ENCODE results near the gene CARTPT. TPM values are rescaled to one million over a fixed set of nuclear protein-coding genes. Genes with fewer than 3 reads are reported as not detected.

CARTPT gene
- not detected in 2 replicates for total RNA-seq (2021; fragmentation: NEBNext Ultra II Directional; extraction: Animal tissue kit (Norgen Biotek cat#: 25700))
- polyA plus RNA-seq (2011; rRNA removed) = not detected in 2 replicates
- not detected for polyA plus RNA-seq (2011; cell fraction: cytosol; rRNA removed)
- not detected for polyA plus RNA-seq (2011; cell fraction: nucleus; rRNA removed)
- not detected in 4 replicates for polyA plus RNA-seq (2012, experiment 1 of 2)
- not detected for polyA plus RNA-seq (2012, experiment 2 of 2)
- not detected for polyA plus RNA-seq (2013, experiment 1 of 2)
- polyA plus RNA-seq (2013, experiment 2 of 2) = not detected
- polyA minus RNA-seq (2011; rRNA and poly(A)+ RNA removed) = not detected in 2 replicates
- polyA minus RNA-seq (2011; cell fraction: cytosol; rRNA and poly(A)+ RNA removed) = not detected
- polyA minus RNA-seq (2011; cell fraction: nucleus; rRNA and poly(A)+ RNA removed) = not detected
- long read RNA-seq, experiment 1 = 0 reads
- long read RNA-seq, experiment 2 = 0 reads

DNA sequence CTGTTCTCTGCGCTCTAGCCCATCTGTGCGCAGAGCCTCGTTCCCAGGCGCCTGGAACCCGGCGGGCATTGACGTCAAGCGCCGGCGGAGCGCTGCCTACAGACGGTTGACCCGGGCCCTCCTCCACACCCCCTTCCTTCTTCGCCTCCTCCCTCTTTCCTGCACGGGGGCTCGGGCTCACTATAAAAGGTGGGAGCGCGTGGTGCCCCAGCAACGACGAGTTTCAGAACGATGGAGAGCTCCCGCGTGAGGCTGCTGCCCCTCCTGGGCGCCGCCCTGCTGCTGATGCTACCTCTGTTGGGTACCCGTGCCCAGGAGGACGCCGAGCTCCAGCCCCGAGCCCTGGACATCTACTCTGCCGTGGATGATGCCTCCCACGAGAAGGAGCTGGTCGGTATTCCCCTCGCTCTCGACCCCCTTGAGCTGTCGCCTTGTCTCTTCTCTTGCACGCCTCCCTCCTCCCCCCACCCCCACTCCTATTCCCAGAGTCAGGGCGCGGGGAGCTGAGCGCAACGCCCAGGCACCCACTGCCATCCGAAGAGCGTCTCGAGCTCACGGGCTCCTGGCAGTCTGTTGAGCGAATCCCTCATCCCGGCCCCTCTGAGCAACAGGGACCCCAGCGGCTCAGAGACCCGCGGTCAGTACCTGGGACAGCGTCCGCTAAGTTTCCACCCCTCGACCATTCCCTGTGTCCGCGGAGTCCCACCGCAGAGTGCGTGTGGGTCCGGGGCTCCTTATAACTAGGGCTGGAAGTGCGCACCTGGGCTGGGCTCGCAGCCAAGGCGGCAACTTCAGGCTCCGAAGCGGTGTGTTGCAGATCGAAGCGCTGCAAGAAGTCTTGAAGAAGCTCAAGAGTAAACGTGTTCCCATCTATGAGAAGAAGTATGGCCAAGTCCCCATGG lies at the start of gene CARTPT:
TSS of gene CARTPT (plus strand) at position 213 of the 902 bp plus-strand sequence. CDS start at position 232, 19 bp downstream.
- peaks cover 2 to 8% (median 6%) of the 10 kb centered on the region in 4 experiments; a peak in 5 of 7 replicates for H3K4me1 ChIP-seq (replicated peaks in 1 of 4; ENCODE audit: control insufficient read depth in 3 of 4, insufficient read depth in 4 of 4, low read length in 3 of 4)
- peak within 1 kb of the TSS in 3 of 4 experiments; percentile 32 to 51 (median 45); a peak in 5 of 8 replicates for H3K4me3 ChIP-seq (ENCODE audit: extremely low read depth in 1 of 4, insufficient read depth in 2 of 4, low read depth in 3 of 4, low read length in 4 of 4)
- no peak within 1 kb of the TSS for H3K56ac ChIP-seq (replicated peaks; ENCODE audit: insufficient read length, low read depth, low read length)
- no peak within 1 kb of the TSS for H2AK5ac ChIP-seq (ENCODE audit: low read depth, low read length)
- no peak within 1 kb of the TSS for H2BK20ac ChIP-seq (ENCODE audit: low read length)
- no peaks in the 10 kb centered on the region for H3K9me3 ChIP-seq (ENCODE audit: insufficient read depth in 2 of 2, low read depth in 1 of 2, low read length in 1 of 2)
- no peak within 1 kb of the TSS for H4K8ac ChIP-seq (ENCODE audit: extremely low read depth, insufficient read depth, low read length)
- H3K9ac ChIP-seq (replicated peaks in 1 of 4; ENCODE audit: extremely low read depth in 1 of 4, low read depth in 3 of 4, low read length in 3 of 4) = no peak within 1 kb of the TSS
- CTCF ChIA-PET (ENCODE audit: partially characterized antibody) = interaction anchor here (0.5 to 2.5 kb wide), 7 partner anchors 18 to 1655 kb away, joined by 3 to 19 read pairs (median 3); no protein-coding TSS in a partner anchor
- H3K23ac ChIP-seq (ENCODE audit: insufficient read length) = no peak within 1 kb of the TSS
- H2AFZ ChIP-seq (ENCODE audit: low read length) = no peak within 1 kb of the TSS
- no peaks in the 10 kb centered on the region for H3K36me3 ChIP-seq (ENCODE audit: control insufficient read depth in 2 of 4, insufficient read depth in 4 of 4, low read length in 3 of 4)
- peak within 1 kb of the TSS; percentile 53 to 85 for H3K4me2 ChIP-seq (ENCODE audit: insufficient read depth in 1 of 2, low read depth in 2 of 2, low read length in 2 of 2)
- no peak within 1 kb of the TSS for H2BK15ac ChIP-seq (ENCODE audit: low read length)
- no peak for FAIRE-seq
- H3K79me1 ChIP-seq (ENCODE audit: low read depth, low read length) = no peaks in the 10 kb centered on the region
- no peak within 1 kb of the TSS for H3K18ac ChIP-seq (ENCODE audit: extremely low read depth, low read length)
- H3K79me2 ChIP-seq (ENCODE audit: control insufficient read depth in 1 of 2, insufficient read depth in 2 of 2, low read length in 2 of 2) = no peaks in the 10 kb centered on the region
- H3K27ac ChIP-seq (ENCODE audit: low read depth, low read length) = no peak within 1 kb of the TSS
- H4K20me1 ChIP-seq (replicated peaks in 1 of 2; ENCODE audit: control insufficient read depth in 1 of 2, insufficient read depth in 2 of 2, low read length in 2 of 2) = peaks cover 0 to 2% of the 10 kb centered on the region in 2 experiments
- no peak within 1 kb of the TSS for H2BK5ac ChIP-seq (ENCODE audit: low read depth, low read length)
- H4K91ac ChIP-seq (replicated peaks; ENCODE audit: insufficient read length, low read length) = no peak within 1 kb of the TSS
- no peak within 1 kb of the TSS for H3K14ac ChIP-seq (ENCODE audit: insufficient read length)
- POLR2A ChIA-PET (ENCODE audit: partially characterized antibody) = interaction anchor here (0.7 to 1.0 kb wide), 2 partner anchors 21 to 25 kb away, joined by 3 read pairs; no protein-coding TSS in a partner anchor
- H3K4ac ChIP-seq (replicated peaks; ENCODE audit: insufficient read length, low read depth, low read length) = no peak within 1 kb of the TSS
- peak in 1 of 2 experiments; percentile 82 for DNase-seq (ENCODE audit: low read depth in 1 of 2, low spot score in 2 of 2)
- no peak within 1 kb of the TSS for H2BK120ac ChIP-seq (replicated peaks; ENCODE audit: low read depth, low read length)
- H3K27me3 ChIP-seq (replicated peaks in 1 of 4; ENCODE audit: control insufficient read depth in 3 of 4, extremely low read depth in 1 of 4, insufficient read depth in 3 of 4, low read length in 3 of 4) = peaks cover 9 to 30% (median 28%) of the 10 kb centered on the region in 4 experiments
- H2BK12ac ChIP-seq (ENCODE audit: low read depth, low read length) = no peak within 1 kb of the TSS
- H4K5ac ChIP-seq (ENCODE audit: insufficient read length, low read depth, low read length) = no peak within 1 kb of the TSS
- 12% methylated on average over 43 of the region's 65 CpGs; no CpG with 5 or more reads in 1 of the 2 experiments for WGBS, 2 experiments (ENCODE audit: extremely low coverage in 1 of 2, insufficient coverage in 1 of 2, insufficient read length in 1 of 2, insufficient replicate concordance in 2 of 2, low coverage in 1 of 2, low lambda C conversion rate in 2 of 2, missing lambda C conversion rate in 1 of 2)
- peaks cover 13% of the 10 kb centered on the region for H3K23me2 ChIP-seq (ENCODE audit: low read depth, low read length)
- no peak for TF ChIP-seq NANOG (IDR thresholded peaks at IDR 0.05; ENCODE audit: insufficient read depth, low read depth, low read length, poor library complexity, severe bottlenecking)
- TF ChIP-seq, protein P1, sequence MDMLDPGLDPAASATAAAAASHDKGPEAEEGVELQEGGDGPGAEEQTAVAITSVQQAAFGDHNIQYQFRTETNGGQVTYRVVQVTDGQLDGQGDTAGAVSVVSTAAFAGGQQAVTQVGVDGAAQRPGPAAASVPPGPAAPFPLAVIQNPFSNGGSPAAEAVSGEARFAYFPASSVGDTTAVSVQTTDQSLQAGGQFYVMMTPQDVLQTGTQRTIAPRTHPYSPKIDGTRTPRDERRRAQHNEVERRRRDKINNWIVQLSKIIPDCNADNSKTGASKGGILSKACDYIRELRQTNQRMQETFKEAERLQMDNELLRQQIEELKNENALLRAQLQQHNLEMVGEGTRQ (IDR thresholded peaks at IDR 0.05; ENCODE audit: low read length) = no peak
- TF ChIP-seq CHD1 (IDR thresholded peaks at IDR 0.05; ENCODE audit: low read depth, low read length) = no peak
- TF ChIP-seq, protein P2, sequence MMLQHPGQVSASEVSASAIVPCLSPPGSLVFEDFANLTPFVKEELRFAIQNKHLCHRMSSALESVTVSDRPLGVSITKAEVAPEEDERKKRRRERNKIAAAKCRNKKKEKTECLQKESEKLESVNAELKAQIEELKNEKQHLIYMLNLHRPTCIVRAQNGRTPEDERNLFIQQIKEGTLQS (IDR thresholded peaks at IDR 0.05; ENCODE audit: insufficient read depth, low read depth, low read length) = no peak
- TF ChIP-seq, protein P3, sequence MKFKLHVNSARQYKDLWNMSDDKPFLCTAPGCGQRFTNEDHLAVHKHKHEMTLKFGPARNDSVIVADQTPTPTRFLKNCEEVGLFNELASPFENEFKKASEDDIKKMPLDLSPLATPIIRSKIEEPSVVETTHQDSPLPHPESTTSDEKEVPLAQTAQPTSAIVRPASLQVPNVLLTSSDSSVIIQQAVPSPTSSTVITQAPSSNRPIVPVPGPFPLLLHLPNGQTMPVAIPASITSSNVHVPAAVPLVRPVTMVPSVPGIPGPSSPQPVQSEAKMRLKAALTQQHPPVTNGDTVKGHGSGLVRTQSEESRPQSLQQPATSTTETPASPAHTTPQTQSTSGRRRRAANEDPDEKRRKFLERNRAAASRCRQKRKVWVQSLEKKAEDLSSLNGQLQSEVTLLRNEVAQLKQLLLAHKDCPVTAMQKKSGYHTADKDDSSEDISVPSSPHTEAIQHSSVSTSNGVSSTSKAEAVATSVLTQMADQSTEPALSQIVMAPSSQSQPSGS (IDR thresholded peaks at IDR 0.05; ENCODE audit: low read length) = no peak

All from H1 (cell line).